Hematopoietic multipotent progenitor cell treated with erythropoietin and hydrocortisone succinate and interleukin-3 and kit ligand, for 15 days (in vitro differentiated cells): ENCODE measurements around the gene OR9A2.

Experiments used
- DNase-seq: peaks from one replicate; pipeline ENCODE4 v3.0.0-alpha.2; 2015; ENCODE audit warnings: low spot score

The OR9A2 gene

GRCh38 chr7:143027032-143027431, at the start of gene OR9A2:
TSS of gene OR9A2 (minus strand) at chr7:143027132. CDS start at chr7:143027132, 0 bp downstream.
- no peak for DNase-seq

DNA sequence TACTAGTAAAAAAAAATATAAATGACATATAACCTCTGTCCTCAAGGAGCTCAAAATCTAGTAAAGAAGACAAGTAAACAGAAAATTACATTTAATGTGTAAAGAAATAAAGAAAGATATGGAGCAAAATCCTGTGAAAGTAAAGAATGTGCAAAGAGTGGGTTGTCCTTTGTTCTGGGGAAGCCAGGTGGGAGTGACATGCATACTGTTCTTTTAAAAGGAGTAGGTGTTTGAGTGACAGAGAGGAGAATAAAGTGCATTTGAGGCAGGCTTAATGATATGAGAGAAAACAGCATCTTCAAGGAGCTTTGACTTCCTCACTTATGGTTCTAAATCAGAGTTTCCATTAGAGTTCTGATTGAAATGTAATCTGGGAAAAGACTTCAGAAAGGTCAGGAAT, 47.2 kb upstream of the OR9A2 start:
- DNase-seq, result no peak

DNA sequence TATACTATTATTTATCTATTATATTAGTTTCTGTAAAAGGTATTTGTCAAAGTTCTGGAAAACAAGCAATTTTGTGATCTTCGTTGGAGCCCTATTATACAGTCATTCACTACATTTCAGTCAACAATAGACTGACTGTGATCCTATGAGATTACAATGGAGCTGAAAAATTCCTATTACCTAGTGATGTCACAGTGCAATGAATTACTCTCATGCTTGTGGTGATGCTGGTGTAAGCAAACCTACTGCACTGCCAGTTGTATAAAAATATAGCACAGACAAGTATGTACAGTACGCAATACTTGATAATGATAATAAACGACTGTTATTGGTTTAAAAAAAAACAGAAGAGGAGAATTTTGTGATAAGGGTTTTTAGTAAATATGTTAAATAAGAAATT, 46.6 kb upstream of the OR9A2 start:
- DNase-seq, result no peak

DNA sequence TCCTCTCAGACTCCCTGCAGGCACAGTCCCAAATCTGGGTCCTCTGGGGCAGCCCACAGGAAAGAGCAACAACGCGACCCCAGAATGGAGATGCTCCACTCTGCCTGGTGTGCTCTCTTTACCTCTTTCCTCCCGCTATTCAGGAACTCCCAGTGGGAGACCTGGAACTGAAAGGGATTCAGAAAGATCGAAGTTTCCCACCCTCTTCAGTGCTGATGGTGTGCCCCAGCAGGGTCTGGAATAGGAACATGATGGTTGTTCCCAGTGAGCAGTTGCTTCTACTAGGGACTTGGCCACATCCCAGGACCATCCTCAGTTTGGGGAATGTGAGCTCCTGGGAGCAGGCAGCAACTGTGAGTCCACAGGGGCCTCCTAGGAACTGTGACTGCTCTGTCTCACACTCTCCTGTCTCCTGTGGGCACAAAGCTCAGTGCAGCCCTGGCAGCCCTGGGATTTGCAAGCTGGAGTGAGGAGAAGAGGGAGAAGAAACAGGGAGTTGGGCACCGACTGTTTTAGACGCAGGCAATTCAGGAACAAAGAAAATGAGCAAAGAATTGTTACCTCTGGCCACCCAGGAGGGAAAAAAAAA, 43.1 kb upstream of the OR9A2 start:
- no peak for DNase-seq

DNA sequence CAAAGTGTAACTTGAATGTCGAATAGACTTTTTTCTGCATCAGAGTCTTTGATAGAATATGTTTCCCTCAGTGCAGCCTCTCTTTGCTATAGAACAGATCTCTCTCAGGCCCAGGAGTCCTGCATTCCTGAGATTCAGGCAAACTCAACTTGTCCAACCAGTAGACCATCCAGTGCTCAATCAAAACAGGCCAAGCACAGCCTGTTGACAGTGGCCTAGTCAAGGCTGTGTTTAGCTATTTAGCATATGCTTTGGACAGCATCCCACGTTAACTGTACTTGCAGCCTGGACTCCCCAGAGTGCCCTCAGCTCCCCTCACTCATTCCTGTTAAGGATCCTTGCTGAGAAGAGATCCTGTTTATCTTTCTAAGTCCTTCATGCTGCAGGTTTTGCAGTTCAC, 41.5 kb upstream of the OR9A2 start:
- no peak for DNase-seq

- no peak for DNase-seq
These were observed 36.8 kb upstream of the OR9A2 start for GRCh38 chr7:143063741-143064140.

DNA sequence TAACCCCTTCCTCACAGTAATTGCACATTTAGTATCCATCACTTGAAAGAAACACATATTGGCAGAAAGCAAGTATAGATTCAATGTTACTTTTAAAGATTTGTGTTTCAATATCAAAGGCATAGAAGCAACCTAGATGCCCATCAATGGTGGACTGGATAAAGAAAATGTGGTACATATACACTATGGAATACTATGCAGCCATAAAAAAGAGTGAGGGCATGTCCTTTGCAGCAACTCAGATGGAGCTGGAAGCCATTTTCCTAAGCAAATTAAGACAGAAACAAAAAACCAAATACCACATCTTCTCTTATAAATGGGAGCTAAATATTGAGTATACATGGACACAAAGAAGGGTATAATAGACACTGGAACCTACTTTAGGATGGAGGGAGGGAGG, 28.8 kb upstream of the OR9A2 start:
- DNase-seq, result no peak

- DNase-seq, result no peak
These were observed 27.7 kb upstream of the OR9A2 start for GRCh38 chr7:143054621-143055020.

GRCh38 chr7:143052041-143052440, 25.1 kb upstream of the OR9A2 start, which contains the start of gene OR6V1:
TSS of gene OR6V1 (plus strand) at chr7:143052341. CDS start at chr7:143052341, 0 bp downstream.
- DNase-seq, result no peak

DNA sequence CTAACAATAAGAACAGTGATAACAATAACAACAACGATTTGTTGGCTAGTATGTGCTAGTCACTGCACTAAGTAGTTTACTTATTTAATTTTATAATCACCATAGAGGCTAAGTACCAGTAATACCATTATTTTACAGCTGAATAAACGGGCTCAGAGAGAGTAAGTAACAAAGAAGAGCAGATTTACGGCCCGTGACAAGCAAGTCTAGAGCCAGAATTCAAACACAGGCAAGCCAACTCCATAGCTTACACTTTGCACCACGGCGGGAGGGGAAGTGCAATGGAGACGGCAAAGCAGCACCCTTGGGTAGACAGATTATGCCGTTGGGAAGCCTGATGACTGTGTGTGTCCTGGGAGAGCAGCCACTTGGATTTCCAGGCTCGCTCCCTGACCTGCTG, 24.0 kb upstream of the OR9A2 start:
- DNase-seq, result no peak

- DNase-seq, result no peak
These were observed 22.4 kb upstream of the OR9A2 start for GRCh38 chr7:143049362-143049761.

- DNase-seq, result no peak
These were observed 21.9 kb upstream of the OR9A2 start for GRCh38 chr7:143048827-143049226.

DNA sequence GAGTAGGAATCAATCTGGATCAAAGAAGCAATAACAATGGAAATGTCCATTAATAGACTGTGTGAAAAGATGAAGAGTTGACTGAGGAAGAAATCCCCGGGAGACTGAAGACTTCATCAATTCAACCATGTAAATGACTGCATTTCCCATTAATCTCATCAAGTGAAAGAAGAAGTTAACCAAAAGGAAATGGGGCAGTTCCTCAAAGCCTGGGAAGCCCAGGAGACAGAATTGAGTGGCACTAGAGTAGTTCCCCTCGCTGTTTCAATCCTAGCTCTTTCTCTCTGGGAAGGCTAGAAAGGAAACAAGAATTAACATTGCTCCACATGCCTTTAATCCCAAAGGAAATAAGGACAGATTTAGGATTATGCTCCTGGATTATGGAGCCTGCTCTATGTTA, 20.4 kb upstream of the OR9A2 start:
- DNase-seq, result no peak

DNA sequence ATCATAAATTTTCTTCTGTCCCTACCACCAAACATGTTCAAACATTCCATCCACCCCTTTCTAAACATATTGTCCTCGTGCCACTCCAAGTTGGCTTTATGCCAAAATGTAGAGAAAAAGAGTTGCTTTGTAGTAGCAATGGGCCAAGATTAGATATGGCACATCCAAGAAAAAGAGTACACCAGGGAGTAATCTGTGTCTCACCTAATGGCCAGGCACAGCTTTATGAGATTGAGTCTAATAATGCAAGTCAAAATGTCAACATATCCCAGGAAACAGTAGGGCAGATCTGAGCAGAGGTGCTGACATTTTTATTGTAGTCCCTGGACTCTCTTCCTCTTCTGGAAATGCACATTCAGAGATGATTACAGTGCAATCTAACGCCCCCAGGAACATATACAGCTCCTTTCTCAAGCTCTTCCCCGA, 19.5 kb upstream of the OR9A2 start:
- no peak for DNase-seq

DNA sequence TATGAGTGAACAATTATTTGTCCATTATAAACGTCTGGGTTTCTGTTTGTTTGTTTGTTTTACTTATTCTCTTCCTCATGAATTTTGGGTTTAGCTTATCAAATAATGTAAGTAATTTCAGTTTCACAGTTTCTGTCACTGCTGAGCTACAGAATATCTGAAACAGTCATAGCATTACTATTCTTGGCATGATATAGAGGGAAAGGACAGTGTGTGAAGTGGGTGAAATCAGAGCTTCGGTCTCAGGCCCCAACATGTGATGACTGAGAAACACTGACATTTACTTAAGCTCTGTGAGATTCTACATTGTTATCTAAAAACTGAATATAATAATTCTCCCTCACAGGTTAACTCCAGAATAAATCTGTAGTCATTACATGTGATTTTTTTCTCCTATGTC, 16.5 kb upstream of the OR9A2 start:
- no peak for DNase-seq

DNA sequence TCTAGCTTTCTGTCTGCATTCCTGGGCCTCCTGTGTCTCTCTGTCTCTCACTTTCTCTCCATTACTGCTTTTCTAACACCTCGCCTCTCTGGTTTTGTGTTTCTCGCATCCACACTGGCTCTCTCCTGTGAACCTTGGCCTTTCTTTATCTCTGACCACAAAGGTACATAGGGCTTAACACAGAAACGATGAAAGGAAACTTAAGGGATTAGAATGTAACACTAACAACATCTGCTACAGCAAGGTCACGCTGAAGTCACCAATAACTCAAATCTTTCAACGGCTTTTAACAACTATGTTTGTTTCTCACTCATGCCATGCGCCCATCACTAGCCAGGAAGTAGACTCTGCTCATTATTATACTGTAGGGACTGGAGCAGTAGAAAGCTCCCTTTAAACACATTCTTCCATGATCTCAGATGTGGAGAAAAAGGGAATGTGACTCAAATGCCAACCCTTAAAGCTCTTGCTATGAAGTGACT, 15.9 kb upstream of the OR9A2 start:
- DNase-seq, result no peak

DNA sequence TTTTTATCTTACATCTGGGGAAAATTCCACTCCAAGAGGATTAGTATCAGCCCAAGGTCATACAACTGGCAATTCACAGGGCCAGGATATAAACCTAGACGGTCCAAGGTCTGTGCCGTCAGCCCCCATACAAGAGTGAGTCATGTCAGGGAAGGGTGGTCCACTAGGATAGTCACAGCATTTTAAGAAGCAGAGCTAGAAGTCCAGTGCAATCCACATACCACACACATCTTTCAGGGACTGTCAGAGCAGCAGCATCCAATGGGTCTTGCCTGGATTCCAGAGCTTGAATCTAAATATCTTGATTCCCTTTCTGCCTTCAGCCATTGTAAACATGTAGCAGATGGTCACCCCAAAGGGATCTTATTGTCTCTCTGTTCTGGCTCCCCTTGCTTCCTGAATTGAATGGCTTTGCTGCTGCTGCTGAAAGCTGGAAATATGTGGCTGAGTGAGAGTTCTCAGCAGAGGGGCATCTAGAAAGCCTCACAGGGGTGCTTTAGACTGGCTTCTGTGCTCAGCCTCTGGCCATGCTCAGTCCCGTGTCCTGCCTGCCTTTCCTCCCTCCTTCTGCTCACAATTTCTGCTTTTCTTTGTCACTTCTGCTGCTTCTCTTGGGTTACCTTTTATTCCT, 15.3 kb upstream of the OR9A2 start:
- DNase-seq, result no peak

DNA sequence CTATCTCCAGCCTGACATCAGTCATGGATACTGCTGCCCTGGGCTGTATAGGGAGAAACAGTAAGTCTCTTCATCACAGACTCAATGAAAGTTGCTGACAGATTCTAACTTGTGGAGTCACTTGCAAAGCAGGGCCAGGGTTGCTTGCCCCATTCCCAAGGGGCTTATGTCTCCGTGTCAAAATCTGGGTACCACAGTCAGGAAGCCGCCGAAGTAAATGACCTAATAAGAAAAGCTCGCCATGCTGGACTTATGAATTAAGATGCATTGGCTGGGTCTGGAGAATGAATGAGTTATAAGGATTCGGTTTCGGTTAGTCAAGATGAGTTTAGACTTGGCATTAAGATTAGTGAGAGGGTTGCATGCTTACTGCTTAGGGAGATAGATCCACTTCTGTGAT, 14.4 kb upstream of the OR9A2 start:
- no peak for DNase-seq

DNA sequence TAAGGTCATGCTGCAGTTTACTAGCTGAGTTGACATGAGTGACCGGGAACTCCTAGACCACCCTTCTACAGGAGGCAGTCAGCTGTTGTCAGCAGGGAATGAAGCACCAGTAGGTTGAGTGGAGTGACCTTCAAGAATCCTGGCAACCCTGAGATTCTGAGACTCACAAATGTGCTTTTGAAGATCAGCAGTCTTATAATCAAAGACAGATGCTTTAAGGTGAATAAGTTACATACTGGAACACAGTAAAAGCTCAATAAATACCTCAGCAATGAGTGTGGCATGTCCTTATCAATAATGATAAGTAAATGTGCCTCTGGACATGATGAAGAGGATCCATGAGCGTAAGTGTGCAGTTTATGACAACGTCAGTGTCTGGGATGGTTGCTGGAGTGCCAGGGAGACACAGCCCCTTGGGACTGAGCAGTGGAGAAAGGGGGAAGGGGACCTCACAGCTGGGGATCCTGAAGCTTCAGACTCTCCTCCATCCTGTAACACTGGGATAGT, 13.3 kb upstream of the OR9A2 start:
- DNase-seq, result no peak

DNA sequence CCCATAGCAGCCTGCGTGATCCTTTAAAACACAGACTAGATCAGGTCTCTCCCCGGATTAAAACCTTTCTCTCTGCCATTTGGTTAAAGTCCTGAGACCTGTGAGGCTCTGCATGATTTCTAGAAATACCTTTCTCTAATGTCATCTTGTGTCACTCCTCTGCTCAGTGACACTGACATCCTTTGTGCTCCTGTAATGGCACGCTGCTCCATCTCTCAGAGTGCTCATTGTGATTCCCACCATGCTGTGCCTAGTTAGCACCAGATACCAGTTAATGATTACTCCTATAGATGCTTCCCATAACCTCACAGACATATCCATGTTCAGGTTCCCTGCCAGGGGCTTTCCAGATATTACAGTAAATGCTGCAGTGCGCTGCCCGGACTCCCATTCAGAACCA, 11.7 kb upstream of the OR9A2 start:
- no peak for DNase-seq

- DNase-seq, result no peak
These were observed 751 bp upstream of the OR9A2 start for GRCh38 chr7:143027683-143028082.

DNA sequence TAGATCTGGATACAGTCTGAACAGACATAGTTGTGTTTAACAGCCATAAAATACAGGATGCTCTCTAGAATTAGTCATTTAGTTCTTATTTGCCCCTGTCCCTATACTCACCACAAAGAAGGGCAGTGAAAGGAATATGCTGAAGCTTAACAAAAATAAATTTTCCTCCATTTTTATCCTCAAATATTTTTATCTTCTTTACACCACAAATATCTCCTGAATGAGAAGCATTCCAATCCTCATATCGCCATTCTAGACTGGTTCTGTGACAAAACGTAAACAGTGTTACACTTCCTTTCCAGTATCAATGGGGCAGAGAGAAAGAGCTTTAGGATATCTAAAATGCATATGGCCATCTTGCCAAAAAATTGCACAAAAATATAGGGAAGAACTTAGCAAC, 1.6 kb downstream of the OR9A2 start:
- no peak for DNase-seq

- DNase-seq, result no peak
These were observed 3.9 kb downstream of the OR9A2 start for GRCh38 chr7:143023047-143023446.

DNA sequence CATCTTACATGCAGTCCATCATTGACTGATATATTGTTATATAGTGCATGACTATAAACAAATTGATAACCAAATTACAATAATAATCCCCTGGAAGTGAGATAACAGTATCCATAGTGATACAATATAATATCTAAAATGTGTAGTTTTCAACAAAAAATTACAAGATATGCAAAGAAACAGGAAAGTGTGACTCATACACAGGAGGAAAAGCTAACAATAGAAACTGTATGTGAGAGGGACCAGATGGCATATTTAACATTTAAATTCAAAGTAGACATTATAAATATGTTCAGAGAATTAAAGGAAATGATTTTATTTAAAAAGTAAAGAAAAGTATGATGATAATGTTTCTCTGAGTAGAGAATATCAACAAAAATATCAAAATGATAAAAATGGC, 8.0 kb downstream of the OR9A2 start:
- no peak for DNase-seq
